Measurements from ENCODE around the gene GLS.
"Not testable (repeated sequence)": the region's sequence is repeated elsewhere in the genome, so short reads cannot be mapped to it uniquely, and the experiment has no call there.

GLS gene

DNA sequence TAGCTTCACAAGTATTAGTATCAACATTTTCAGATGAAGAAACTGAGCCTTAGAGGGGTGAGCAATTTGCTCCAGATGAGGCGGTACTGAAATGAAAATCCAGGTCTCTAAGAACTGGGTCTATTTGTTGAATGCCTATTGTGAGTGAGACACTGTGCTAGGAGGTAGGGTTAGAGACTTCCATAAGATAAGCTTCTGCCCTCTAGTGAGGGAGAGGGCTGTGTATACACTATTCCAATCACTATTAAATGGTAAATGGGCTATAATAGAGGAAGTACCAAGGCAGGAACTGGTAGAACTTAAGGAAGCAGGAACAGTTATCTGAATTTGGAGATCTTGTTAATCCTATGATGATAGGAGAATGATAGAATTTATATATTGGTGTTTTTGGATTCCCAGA, 23.6 kb upstream of the GLS start:
- DNase-seq, result no peak

DNA sequence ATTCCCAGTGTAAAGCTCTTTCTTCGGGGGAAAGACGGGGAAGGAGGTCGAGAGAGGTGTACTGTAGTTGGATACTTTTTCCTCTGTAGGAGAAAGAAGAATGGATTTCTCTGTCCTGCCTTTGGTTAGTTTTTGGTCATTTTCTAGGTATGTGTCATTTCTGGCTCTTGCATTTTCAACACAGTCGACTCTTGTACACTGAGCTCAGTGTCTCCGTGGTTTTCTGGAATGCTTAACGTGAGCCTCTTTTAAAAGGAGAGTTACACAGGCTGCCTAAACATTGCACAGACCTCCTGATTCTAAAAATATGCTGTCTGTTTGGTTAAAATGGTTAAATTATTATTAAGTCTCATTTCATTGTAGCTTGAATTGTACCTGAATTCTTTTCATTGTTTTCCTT, 21.8 kb upstream of the GLS start:
- no peak for DNase-seq

DNA sequence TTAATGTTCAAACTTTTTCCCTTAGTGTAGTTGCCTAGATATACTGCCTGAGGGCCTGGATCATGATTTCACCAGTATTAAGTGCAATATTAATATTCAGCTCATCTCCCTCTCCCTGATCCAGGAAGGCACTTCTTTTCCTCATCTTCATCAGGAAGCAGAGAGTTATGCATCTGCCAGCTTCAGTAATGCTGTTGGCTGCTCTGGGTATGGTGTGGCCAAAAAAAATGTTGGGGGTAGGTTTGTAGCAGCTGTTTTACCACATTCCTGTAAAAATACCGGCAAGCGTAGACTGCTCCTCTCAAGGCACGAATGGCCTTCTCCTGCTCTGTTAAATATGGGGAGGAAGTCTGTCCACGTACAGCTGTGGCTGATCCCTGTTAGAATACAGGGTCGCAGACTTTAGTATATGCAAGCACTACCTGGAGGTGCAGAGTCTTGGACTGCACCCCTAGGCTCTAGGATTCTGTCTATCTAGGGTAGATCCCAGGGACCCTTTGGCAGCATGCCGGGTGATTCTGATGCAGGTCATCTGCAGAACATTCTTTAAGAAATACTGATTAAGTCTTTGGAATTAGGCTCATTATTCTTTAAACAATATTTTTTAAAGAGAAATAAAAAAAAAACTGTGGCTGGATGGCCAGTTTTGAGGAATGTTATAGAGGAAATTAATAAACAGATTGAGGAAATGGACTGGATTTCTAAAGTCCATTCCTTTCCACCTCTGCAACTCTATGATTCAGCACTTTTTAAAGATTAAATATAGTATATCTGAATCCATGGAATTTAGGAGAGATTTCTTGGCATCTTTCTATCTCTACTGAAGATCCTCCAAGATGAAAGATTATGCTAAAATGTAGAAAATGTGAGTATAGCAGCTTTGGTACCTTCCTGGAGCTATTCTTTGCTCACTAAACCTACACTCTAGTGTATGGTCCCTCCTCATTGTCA, 21.0 kb upstream of the GLS start:
- DNase-seq, result no peak

DNA sequence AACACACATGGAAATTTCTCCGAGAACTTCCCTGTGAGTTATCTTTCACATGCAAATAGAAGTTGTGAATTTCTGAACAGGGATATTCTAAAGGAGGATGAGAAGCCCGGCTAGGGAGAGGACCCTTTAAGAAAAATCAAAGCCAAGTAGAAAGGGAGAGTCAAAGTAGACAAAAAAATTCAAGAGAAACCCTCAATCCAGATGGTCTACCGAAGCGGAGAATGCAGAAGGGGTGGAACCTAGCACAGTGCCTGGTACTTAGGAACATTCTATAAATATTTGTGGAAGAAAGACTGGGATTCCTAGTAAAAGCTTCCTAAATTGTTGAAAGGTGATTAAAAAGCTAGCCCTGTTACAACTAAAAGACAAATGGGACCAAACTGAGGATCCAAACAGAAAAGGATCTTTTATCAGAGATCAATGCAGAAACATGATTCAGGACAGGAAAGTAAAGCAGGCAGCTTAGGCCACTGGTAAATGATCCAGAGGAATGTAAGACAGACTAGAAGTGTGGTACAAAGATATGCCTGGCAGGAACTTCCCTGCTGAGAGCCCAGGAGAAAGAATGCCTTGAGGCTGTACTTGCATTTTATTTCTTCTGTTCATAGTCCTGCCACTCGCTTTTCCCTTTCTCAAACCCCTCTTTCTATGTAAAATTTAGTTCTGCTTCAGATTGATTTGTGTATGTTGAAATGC, 19.5 kb upstream of the GLS start:
- no peak for DNase-seq

DNA sequence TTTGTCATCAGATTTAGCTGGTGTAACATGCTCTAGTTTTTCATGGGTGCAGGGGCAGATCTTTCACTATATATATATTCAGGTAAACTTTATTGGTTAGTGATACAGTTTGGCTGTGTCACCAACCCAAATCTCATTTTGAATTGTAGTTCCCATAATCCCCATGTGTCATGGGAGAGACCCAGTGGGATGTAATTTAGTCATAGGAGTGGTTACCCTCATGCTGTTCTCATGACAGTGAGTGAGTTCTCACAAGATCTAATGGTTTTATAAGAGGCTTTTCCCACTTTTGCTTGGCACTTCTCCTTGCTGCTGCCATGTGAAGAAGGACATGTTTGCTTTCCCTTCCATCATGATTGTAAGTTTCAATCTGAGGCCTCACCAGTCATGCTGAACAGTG, 18.5 kb upstream of the GLS start:
- not testable (repeated sequence) for DNase-seq

DNA sequence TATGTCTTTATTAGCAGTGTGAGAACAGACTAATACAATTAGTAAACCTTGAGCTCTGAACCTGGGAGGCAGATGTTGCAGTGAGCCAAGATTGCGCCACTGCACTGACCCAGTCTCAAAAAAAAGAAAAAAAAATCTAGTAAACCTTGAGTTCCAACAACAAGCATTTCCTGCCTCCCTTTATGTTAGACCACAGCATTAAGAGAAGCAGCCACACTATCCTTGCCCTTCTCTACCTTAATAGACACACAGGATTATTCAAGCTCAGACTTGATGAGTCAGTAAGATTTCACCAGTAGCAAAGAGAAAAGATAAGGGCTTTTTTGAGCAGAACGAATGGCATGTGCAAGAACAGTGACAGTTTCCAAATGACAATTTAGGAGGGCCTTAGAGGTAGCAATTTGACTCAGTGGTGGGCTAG, 18.0 kb upstream of the GLS start:
- DNase-seq, result no peak

DNA sequence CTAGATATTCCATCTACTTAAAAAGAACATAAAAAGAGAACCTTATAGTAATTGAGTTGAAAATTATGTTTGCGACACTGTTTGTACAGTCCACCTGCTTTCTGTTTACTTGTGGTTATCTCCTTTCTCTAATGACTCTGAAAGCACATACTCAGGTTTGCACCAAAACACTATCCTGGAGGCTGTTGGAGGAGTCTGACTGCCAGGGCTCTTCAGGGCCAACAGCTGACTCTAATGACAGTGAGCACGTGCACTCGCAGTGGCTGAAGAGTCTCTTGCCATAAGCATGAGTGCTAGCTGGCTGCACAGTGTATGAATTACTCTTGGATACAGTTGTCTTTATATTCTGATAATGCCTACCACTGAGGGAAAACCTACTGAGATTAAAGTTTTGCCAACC, 16.7 kb upstream of the GLS start:
- DNase-seq, result no peak

DNA sequence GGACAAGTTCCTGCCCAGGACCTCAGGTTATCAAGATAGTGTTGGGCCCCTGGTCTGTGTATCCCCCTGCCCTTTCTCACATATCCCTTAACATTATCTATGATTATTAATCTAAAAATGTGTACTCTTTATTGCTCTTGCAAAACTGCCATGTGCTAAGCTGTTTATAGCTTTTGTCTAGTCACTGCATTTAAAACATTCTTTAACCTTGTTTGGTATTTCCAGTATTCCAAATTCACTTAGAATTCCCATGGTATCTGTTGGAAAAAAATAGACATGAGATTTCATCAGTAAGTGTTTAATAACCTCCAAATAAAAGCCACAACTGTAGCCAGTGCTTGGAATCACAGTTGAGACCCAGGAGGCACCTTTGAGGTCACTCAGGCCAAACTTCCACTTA, 16.2 kb upstream of the GLS start:
- DNase-seq, result no peak

DNA sequence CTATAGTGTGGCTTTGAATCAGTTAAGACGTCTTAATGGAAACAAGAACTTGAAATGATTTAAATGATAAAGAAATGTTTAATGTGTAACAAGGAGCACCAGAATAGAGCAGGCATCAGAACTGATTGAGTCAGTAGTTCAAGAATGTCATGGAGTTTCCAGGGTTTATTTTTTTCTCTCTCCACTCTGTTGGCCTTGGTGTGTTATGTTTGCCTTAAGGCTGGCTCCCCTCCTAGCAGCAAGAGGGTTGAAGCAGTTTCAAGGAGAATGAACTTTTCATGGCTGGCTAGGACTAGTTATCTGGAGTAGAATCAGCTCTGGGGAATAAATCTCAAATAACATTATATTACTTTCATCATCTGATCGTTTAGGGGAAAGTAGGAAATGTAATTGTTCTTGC, 13.4 kb upstream of the GLS start:
- DNase-seq, result no peak

DNA sequence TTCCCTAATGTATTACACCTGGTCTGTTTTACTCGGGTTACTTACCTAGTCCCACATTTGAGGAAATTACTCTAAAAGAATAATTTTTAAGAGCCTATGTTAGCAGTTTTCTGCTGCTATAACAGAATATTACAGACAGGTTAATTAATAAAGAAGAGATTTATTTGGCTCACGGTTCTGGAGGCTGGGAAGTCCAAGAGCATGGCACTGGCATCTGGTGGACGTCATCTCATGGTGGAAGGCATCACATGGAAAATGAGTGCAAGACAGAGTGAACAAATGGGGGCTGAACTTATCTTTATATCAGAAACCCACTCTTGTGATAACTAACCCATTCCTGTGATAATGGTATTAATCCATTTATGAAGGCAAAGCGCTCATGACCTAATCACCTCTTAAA, 12.8 kb upstream of the GLS start:
- DNase-seq, result no peak

DNA sequence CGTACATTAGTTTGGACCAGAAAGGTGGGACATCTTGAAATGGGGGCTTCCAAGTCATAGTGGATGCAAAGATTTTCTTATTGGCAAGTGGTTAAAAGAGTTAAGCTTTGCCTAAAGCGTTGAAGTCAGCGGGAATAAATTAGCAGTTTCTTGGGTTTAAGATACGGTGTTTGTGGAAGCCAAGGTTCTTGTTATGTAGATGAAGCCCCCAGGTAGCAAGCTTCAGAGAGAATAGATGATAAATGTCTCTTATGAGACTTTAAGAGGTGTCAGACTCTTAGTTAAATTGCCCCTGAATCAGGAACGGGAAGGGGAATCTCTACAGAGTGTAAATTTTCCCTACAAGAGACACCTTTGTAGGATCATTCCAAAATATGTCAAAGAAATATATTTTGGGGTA, 10.9 kb upstream of the GLS start:
- DNase-seq, result no peak

DNA sequence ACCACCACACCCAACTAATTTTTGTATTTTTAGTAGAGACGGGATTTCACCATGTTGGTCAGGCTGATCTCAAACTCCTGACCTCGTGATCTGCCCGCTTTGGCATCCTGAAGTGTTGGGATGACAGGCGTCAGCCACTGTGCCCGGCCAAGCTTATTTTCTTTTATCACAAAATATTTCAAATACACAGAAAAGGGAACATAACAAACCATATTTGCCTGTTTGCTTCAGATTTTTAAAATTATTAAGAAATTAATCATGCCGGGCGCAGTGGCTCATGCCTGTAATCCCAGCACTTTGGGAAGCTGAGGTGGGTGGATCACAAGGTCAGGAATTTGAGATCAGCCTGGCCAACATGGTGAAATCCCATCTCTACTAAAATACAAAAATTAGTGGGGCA, 7.2 kb upstream of the GLS start:
- not testable (repeated sequence) for DNase-seq

DNA sequence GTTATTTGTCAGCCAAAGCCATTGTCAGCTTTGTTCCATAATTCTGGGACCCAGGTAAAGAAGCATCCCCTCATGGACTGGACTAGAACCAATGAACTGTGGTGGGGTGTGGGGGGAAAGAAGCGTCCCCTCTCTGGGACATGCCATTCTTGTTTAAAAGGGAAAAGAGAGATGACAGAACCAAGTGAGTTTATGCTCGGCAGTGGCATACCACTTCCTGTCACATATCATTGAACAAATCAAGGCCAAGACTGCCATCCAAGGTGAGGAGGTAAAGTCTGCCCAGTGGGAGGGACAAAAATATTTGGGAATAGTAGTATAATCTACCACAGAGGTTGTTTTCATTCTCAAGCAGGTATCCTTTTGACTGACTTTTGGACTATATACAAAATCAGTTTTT, 4.7 kb upstream of the GLS start:
- no peak for DNase-seq

DNA sequence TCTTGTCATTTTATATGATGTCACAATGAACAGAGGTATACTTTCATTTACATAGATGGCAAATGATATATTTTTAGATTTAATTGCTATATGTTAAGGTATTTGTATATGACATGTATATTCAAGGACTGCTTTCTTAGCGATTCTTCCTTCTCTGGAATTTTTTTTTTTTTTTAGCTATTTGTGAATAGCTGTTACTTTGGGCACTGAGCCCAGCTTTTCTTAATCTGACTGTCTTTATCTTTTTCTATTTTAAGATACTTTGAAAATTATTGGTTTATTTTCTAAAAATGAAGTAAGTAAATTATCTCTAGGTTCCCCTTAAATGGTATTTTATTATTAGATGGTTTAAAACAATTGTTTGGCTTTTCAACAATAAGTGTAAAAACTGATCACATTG, 4.0 kb upstream of the GLS start:
- DNase-seq, result no peak

DNA sequence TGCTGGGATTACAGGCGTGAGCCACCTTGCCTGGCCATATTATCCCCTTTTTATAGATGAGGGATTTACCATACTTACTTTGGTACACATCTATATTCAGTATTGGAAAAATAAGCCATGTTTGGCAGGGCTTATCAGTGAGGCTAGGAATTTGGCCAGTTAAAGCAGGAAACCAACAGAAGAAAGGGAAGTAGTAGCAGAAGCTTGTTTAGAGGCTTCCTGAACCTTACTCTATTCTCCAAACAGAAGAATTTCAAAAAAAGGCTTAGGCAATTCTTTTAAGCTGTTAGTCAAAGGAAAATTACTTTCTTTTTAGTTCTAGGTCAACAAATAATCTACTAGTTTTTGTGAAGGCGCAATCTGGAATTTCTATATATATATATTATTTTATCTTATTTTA, 3.2 kb upstream of the GLS start:
- no peak for DNase-seq

DNA sequence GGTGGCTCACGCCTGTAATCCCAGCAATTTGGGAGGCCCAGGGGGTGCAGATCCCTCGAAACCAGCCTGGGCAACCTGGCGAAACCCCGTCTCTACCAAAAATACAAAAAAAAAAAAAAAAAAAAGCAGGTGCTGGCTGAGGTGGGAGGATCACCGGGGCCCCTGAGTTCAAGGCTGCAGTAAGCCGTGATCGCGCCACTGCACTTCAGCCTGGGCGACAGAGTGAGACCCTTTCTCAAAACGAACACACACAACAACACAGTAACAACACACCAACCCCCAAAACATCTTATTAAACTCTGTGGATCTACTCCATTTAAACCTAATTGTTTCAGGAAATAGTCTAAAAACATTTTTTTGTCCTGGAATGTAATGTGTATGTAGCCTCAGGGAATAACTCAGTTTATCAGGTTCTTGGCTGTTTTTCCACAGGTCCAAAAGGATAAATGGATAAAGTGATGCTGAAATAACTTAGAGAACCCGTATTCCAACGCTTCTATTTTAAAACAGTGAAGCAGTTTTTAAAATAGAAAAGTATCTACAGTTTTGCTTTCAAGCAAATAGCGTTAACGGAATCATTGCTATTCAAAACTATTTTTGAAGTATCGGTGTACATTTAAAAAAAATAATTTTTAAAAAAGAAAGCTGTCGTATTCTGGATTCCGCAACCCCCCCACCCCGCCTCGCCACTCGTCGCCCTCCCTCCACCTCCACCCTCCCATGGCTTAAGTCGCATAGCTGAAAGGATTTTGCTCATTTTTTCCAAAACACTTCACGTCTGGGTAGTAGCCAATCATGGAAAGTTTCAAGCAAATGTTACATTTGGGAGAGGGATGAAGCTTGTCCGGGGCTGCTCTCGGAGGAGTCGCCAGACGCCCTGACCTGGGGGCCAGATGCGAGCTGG, 895 bp upstream of the GLS start:
- no peak for DNase-seq

DNA sequence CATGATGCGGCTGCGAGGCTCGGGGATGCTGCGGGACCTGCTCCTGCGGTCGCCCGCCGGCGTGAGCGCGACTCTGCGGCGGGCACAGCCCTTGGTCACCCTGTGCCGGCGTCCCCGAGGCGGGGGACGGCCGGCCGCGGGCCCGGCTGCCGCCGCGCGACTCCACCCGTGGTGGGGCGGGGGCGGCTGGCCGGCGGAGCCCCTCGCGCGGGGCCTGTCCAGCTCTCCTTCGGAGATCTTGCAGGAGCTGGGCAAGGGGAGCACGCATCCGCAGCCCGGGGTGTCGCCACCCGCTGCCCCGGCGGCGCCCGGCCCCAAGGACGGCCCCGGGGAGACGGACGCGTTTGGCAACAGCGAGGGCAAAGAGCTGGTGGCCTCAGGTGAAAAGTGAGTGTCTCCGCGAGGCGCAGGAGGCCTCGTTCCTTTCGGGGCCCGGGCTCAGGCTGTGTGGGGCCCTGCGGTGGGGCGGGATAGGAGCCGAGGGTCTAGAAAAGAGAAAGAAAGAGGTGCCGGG, 520 bp downstream of the GLS start:
- DNase-seq, result no peak

DNA sequence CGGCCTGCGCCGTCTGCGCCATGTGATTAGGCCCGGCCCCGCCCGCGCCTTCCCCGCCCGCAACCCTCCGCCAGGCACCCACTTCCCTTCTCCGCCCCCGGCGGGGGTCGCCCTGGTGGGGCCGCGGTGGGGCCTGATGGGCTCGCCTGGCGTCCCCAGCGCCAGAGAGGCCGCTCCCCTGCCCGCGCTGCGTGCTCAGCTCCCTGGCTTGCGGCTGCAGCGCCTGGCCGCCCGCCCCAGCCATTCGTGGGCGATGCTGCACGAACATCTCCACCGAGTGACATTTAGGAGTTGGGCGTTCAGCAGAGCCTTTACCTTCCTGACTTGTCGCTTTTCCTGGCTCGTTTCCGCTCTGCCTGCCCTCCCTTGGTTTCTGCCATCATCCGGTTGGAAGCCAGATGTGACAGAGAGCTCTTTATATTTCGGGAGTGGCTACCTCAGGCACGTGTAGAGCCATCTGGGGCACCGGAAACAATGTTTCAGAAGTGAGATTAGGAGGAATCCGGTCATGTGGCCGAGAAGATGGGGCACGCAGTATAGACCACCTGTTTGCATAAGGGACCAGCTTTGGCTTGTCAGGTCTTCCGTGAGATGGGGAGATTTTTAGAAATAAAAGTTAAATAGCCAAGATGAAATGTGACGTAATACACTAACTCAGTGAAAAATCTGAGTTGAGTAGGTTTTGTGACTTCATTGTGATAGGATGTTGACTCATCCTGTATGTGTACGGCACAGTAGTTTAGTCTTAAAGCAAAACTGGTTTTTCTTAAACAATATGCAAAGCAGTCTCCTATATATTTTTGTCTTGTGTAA, 1.2 kb downstream of the GLS start:
- no peak for DNase-seq

DNA sequence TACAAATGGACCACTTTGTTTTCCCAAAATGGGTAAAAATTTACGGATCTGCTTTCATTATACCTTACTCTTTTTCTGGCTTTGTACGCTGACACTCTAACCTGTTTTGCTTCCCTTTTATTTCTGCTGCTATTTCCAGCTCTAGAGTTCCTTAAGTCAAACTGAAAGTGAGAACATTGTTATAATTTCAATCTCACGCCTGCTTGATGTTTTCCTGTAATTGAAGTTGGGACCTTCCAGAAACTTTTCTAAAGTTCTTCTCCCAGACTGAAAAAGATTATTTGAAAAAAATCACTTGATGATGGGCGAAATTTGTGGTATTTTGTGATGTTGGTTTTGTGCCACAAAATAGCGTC, 1.8 kb downstream of the GLS start:
- no peak for DNase-seq

DNA sequence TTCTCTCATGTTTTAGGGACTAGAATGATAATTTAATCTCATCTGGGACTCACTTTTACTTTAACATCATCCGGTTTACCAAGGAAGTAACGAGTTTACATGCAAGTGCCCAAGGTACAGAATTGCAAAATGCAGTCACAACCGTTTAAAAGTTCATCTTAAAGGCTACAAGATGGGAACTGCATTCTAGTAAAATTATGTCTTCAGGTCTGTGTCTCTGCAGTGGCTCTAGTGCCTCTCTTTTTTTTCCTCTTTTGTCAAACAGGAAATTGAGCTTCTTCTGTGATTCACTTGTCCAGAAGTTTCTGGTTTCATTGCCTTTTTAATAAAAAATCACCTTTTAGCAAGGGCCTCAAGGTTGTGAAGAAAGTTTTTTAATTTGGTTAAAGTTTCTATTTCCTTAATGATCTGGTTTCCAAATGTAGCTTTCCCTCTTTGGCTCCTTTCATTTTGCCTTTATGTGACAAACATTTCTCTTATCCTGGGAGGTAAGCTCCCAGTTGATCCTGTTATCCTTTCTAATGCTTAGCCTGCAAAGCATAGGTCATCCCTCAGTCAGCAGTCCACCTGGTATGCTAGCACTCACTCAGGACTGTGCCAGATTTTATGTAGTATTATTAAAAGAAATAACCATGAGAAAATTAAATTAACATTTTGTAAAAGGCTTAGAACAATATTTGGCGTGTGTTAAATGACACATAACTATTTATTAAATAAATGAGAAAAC, 2.4 kb downstream of the GLS start:
- DNase-seq, result no peak

DNA sequence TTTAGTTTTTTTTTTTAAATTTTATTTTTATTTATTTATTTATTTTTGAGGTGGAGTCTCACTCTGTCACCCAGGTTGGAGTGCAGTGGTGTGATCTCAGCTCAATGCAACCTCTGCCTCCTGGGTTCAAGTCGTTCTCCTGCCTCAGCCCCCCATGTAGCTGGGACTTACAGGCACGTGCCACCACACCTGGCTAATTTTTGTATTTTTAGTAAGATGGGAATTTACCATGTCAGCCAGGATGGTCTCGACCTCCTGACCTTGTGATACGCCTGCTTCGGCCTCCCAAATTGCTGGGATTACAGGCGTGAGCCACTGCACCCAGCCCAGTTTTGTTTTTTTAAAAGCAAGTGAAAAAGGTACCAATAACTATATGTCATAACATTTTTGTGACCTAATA, 5.2 kb downstream of the GLS start:
- not testable (repeated sequence) for DNase-seq

DNA sequence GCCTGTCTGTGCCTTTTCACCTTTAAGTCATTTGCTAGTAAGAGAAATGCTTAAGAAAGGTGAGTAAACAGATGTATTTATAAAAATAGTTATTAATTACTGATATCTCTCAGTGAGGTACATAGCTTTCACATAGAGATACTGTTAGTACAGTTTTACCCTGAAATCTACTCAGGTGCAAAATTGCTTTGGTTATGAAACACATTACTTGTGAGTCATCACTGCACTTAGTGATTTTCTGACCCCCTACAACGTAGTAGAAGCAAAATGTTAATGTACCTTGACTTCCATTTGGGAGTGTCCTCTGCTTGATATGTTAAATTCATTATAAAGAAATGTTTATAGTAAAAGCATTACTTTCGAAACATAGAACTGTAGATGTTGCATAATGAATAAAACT, 6.5 kb downstream of the GLS start:
- DNase-seq, result no peak

Data from GOT3 (cell line).